Measurements from ENCODE around the gene ALKBH7. TPM values are rescaled to one million over a fixed set of nuclear protein-coding genes. Genes with fewer than 3 reads are reported as not detected.
A peak's percentile ranks its signal among the peaks of the same experiment; 100 is the strongest.

Gene ALKBH7
- total RNA-seq, result 10 to 100 TPM; 34.0 to 85.3 (median 50.4) TPM

DNA sequence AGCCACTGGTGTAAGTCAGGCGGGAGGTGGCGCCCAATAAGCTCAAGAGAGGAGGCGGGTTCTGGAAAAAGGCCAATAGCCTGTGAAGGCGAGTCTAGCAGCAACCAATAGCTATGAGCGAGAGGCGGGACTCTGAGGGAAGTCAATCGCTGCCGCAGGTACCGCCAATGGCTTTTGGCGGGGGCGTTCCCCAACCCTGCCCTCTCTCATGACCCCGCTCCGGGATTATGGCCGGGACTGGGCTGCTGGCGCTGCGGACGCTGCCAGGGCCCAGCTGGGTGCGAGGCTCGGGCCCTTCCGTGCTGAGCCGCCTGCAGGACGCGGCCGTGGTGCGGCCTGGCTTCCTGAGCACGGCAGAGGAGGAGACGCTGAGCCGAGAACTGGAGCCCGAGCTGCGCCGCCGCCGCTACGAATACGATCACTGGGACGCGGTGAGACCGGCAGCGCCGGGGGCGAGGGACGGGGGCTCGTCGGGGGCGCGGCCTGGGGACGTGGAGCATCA, at the start of gene ALKBH7:
Gene ALKBH7 (plus strand): TSS at position 201 of the 502 bp plus-strand sequence. CDS start 27 bp downstream, at position 228.
- no peaks in the 10 kb centered on the region for H3K27me3 ChIP-seq
- peaks cover 0 to 37% (median 9%) of the 10 kb centered on the region in 3 donors for H3K36me3 ChIP-seq
- TF ChIP-seq POLR2A (IDR thresholded peaks at IDR 0.05) (peak in 2 of 4 donors; percentile 49 to 62), CTCF (IDR thresholded peaks at IDR 0.05) (no peak)
- intact Hi-C loops (cut with DNase I), result no loop called here
- 9% methylated on average over 4 of the region's 47 CpGs; no CpG with 5 or more reads in 1 of the 2 donors for WGBS, 2 donors
- H3K4me1 ChIP-seq, result peaks cover 8 to 36% (median 13%) of the 10 kb centered on the region in 3 donors
- no peaks in the 10 kb centered on the region for H3K9me3 ChIP-seq
- H3K4me3 ChIP-seq, result peak within 1 kb of the TSS; percentile 75 to 100 (median 94)
- DNase-seq, result peak; percentile 95
- peak within 1 kb of the TSS; percentile 96 to 100 (median 98) for H3K27ac ChIP-seq

- peaks cover 0 to 26% (median 0%) of the 10 kb centered on the region in 4 donors for H3K27me3 ChIP-seq
- 63 to 64% methylated on average over 4 of the region's 4 CpGs for WGBS, 2 donors
- TF ChIP-seq CTCF (IDR thresholded peaks at IDR 0.05), result no peak
- TF ChIP-seq POLR2A (IDR thresholded peaks at IDR 0.05), result no peak
- DNase-seq, result no peak
- no peak overlapping the region for H3K27ac ChIP-seq
- intact Hi-C loops (cut with DNase I), result no loop called here
- H3K36me3 ChIP-seq, result no peaks in the 10 kb centered on the region
- no peaks in the 10 kb centered on the region for H3K4me1 ChIP-seq
- H3K4me3 ChIP-seq, result no peak overlapping the region
- H3K9me3 ChIP-seq, result no peaks in the 10 kb centered on the region
These were observed 47.8 kb upstream of the ALKBH7 start for GRCh38 chr19:6324757-6325156.

DNA sequence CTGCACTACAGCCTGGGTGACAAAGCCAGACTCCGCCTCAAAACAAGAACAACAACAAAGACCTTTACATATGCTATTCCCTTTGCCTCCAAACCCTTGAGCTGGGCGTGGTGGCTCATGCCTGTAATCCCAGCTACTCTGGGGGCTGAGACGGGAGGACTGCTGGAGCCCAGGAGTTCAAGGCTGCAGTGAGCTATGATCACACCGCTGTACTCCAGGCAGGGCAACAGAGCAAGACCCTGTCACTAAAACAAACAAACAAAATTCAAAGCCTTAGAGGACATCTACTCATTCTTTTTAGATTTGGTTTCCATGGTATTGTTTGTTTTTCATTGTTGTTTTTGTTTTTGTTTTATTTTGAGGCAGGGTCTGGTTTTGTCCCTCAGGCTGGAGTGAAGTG, 47.0 kb upstream of the ALKBH7 start:
- 69 to 77% methylated on average over 3 to 4 of the region's 4 CpGs for WGBS, 2 donors

DNA sequence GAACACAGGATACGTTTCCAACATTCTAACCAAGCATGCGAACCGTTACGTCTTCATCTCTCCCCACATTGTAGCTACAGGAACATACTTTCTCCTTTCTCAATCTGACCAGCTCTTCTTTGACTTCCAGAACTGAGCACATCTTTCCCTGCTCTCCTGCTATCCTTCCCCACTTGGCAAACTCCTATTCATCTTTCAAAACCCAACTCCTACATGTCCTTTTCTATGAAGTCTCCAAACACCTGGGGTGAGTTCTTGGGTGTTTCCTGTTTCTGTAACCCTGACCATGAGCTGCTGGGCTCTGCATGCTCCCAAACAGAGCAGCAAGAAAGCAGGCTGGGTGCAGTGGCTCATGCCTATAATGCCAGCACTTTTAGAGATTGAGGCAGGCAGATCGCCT, 45.8 kb upstream of the ALKBH7 start:
- Histone ChIP-seq H3K4me1 (no peaks in the 10 kb centered on the region), H3K4me3 (no peak overlapping the region), H3K36me3 (no peaks in the 10 kb centered on the region), H3K27me3 (peaks cover 0 to 11% (median 0%) of the 10 kb centered on the region in 4 donors), H3K9me3 (no peaks in the 10 kb centered on the region), H3K27ac (no peak overlapping the region)
- no peak for TF ChIP-seq POLR2A (IDR thresholded peaks at IDR 0.05)
- TF ChIP-seq CTCF (IDR thresholded peaks at IDR 0.05), result no peak
- no peak for DNase-seq
- intact Hi-C loops (cut with DNase I), result no loop called here
- 79 to 88% methylated on average over 5 of the region's 5 CpGs for WGBS, 2 donors

More for the DNA sequence above, 47.0 kb upstream of the ALKBH7 start:
- no peaks in the 10 kb centered on the region for H3K36me3 ChIP-seq
- no peak overlapping the region for H3K4me3 ChIP-seq
- DNase-seq, result no peak
- TF ChIP-seq POLR2A (IDR thresholded peaks at IDR 0.05), result no peak
- no peak for TF ChIP-seq CTCF (IDR thresholded peaks at IDR 0.05)
- intact Hi-C loops (cut with DNase I), result no loop called here
- H3K9me3 ChIP-seq, result no peaks in the 10 kb centered on the region
- H3K27me3 ChIP-seq, result peaks cover 0 to 18% (median 0%) of the 10 kb centered on the region in 4 donors
- no peak overlapping the region for H3K27ac ChIP-seq
- H3K4me1 ChIP-seq, result no peaks in the 10 kb centered on the region

DNA sequence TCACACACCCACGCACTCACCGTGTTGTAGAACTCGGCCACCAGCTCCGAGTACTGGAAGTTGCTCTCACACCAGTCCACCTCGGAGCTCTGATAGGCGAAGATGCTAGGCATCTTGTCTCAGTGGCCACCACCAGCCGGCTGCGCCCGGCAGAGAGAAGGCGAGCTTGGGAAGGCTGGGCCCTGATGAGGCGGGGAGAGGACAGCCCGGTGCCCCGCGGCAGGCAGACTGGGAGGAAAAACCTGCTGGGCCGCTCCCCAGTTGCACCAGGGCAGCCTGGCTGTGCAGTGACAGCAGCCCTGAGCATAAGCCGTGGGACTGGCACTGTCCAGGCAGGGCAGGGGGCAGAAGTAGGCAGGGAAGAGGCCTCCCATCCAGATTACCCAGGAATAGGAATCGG, 39.2 kb upstream of the ALKBH7 start, which contains the start of gene ACER1:
Gene ACER1 (minus strand): TSS at position 174 of the 400 bp plus-strand sequence. CDS start 61 bp downstream, at position 113.
- Histone ChIP-seq H3K36me3 (no peaks in the 10 kb centered on the region), H3K27ac (peak within 1 kb of the TSS in 2 of 4 donors; percentile 14 to 47), H3K4me1 (peaks cover 0 to 18% (median 5%) of the 10 kb centered on the region in 3 donors), H3K4me3 (peak within 1 kb of the TSS in 1 of 4 donors; percentile 6), H3K27me3 (peaks cover 0 to 8% (median 0%) of the 10 kb centered on the region in 4 donors), H3K9me3 (no peaks in the 10 kb centered on the region)
- no peak for TF ChIP-seq CTCF (IDR thresholded peaks at IDR 0.05)
- TF ChIP-seq POLR2A (IDR thresholded peaks at IDR 0.05), result no peak
- intact Hi-C loops (cut with DNase I), result no loop called here
- DNase-seq, result no peak
- 37 to 71% methylated on average over 6 to 17 of the region's 17 CpGs for WGBS, 2 donors
